Stomach (tissue), 9 donors: ENCODE measurements around the gene CRACR2B. TPM values are rescaled to one million over a fixed set of nuclear protein-coding genes. Genes with fewer than 3 reads are reported as not detected.

ENCODE experiments used
- DNase-seq, 2 donors: peaks; one replicate each; pipeline versions ENCODE4 v3.0.0 to v3.0.0-alpha.2; 2013 to 2019
- H3K27ac ChIP-seq, 5 donors: fragments of 200-600 bp in 4 of 5; sonication (generic) in 4 of 5; one replicate each; pipeline ENCODE4 v1.5.1; 2013 to 2019; ENCODE audit warnings: mild to moderate bottlenecking in 1 of 5, moderate library complexity in 1 of 5
- H3K27me3 ChIP-seq, 3 donors: fragments of 200-600 bp; sonication (generic); one replicate each; pipeline ENCODE4 v1.5.1; 2017 to 2019; ENCODE audit warnings: mixed run types in 1 of 3
- H3K36me3 ChIP-seq, 4 donors: fragments of 200-600 bp; sonication (generic); 1 replicate in 3 of 4; 2 replicates in 1 of 4; pipeline ENCODE4 v1.5.1; 2016 to 2019
- H3K4me1 ChIP-seq, 4 donors: fragments of 200-600 bp; sonication (generic); one replicate each; pipeline ENCODE4 v1.5.1; 2016 to 2019
- H3K4me3 ChIP-seq, 4 donors: fragments of 200-600 bp; sonication (generic) in 3 of 4; one replicate each; pipeline ENCODE4 v1.5.1; 2016 to 2019; ENCODE audit warnings: mild to moderate bottlenecking in 1 of 4
- H3K9me3 ChIP-seq, 4 donors: fragments of 200-600 bp; sonication (generic); one replicate each; pipeline ENCODE4 v1.5.1; 2016 to 2019
- EP300 ChIP-seq: sonication (generic); formaldehyde crosslinking; IDR thresholded peaks from one replicate; pipeline ENCODE4 v1.6.1; 2017; ENCODE audit warnings: antibody characterized with exemption
- POLR2A ChIP-seq, 4 donors: fragments of 450-650 bp; IDR thresholded peaks; one replicate each; pipeline ENCODE4 v1.6.1; 2016; ENCODE audit warnings: antibody characterized with exemption in 4 of 4, control low read depth in 2 of 4, mild to moderate bottlenecking in 1 of 4, moderate library complexity in 1 of 4
- POLR2AphosphoS5 ChIP-seq, 3 donors: sonication (generic); formaldehyde crosslinking; IDR thresholded peaks; one replicate each; pipeline ENCODE4 v1.6.1; 2016; ENCODE audit warnings: antibody characterized with exemption in 3 of 3
- WGBS, 5 donors: extraction: QIAGEN DNeasy Blood & Tissue Kit in 3 of 5; methylation state at CpG; one replicate each; pipeline versions ENCODE4 v1.1.5 to v1.1.7; 2013 to 2018; 5-methylcytosine and 5-hydroxymethylcytosine counted together
- intact Hi-C: fragments of 100-400 bp; cut with DNase I; formaldehyde crosslinking; loops from one replicate; pipeline ENCODE4 v1.15.1; 2023; ENCODE audit warnings: low total_unique reads
- polyA plus RNA-seq, 3 donors: library from polyadenylated mRNA; stranded (reverse); fragments of 200-250 nt; gene quantifications; one replicate each; pipeline ENCODE4 v1.2.3, GENCODE V29; 2013
- total RNA-seq, 5 donors: library from RNA; depleted of rRNA; stranded (reverse); fragments of >200 nt; gene quantifications; one replicate each; pipeline versions ENCODE4 v1.1.0 to v1.2.3, GENCODE V29; 2014 to 2016
- TF ChIP-seq, protein P1 (sequence below), 7 experiments: fragments of 450-650 bp in 4 of 7; fragments of 200-600 bp in 3 of 7; sonication (generic) in 3 of 7; IDR thresholded peaks; one replicate each; pipeline ENCODE4 v1.5.1; 2016 to 2019; ENCODE audit warnings: antibody characterized with exemption in 7 of 7, control low read depth in 2 of 7, mild to moderate bottlenecking in 1 of 7
- donor health status: healthy with polysubstance abuse.
- donor health status: Bipolar disorder and iron deficiency.
- donor health status: healthy.

Gene CRACR2B
- total and polyA plus RNA-seq, 8 donors = 12.7 to 556 (median 126) TPM

GRCh38 chr11:819943-820649 is 7.6 kb upstream of the CRACR2B start:
- no peak for TF ChIP-seq EP300
- peak in 2 of 3 donors; percentile 54 to 63 for TF ChIP-seq POLR2AphosphoS5 (IDR thresholded peaks at IDR 0.05)
- TF ChIP-seq, protein P1, sequence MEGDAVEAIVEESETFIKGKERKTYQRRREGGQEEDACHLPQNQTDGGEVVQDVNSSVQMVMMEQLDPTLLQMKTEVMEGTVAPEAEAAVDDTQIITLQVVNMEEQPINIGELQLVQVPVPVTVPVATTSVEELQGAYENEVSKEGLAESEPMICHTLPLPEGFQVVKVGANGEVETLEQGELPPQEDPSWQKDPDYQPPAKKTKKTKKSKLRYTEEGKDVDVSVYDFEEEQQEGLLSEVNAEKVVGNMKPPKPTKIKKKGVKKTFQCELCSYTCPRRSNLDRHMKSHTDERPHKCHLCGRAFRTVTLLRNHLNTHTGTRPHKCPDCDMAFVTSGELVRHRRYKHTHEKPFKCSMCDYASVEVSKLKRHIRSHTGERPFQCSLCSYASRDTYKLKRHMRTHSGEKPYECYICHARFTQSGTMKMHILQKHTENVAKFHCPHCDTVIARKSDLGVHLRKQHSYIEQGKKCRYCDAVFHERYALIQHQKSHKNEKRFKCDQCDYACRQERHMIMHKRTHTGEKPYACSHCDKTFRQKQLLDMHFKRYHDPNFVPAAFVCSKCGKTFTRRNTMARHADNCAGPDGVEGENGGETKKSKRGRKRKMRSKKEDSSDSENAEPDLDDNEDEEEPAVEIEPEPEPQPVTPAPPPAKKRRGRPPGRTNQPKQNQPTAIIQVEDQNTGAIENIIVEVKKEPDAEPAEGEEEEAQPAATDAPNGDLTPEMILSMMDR (IDR thresholded peaks at IDR 0.05) = no peak
- peak; percentile 95 to 97 for DNase-seq
- H3K4me1 ChIP-seq = peaks cover 48 to 61% (median 57%) of the 10 kb centered on the region in 4 donors
- H3K36me3 ChIP-seq = peaks cover 29 to 46% (median 41%) of the 10 kb centered on the region in 4 donors
- intact Hi-C loops = no loop called here
- H3K9me3 ChIP-seq = no peaks in the 10 kb centered on the region
- peak overlapping the region; percentile 94 to 98 (median 96) for H3K27ac ChIP-seq
- WGBS, 5 donors = 1 to 3% (median 2%) methylated on average over 31 to 47 of the region's 47 CpGs
- H3K27me3 ChIP-seq = peaks cover 0 to 13% (median 0%) of the 10 kb centered on the region in 3 donors
- peak overlapping the region; percentile 72 to 97 (median 94) for H3K4me3 ChIP-seq

- peaks cover 32 to 46% (median 43%) of the 10 kb centered on the region in 4 donors for H3K36me3 ChIP-seq
- 26 to 54% (median 41%) methylated on average over 10 to 11 of the region's 11 CpGs for WGBS, 5 donors
- H3K4me1 ChIP-seq = peaks cover 51 to 69% (median 64%) of the 10 kb centered on the region in 4 donors
- peaks cover 0 to 21% (median 0%) of the 10 kb centered on the region in 3 donors for H3K27me3 ChIP-seq
- peak overlapping the region; percentile 94 to 98 (median 96) for H3K27ac ChIP-seq
- peak overlapping the region; percentile 72 to 97 (median 94) for H3K4me3 ChIP-seq
- peak; percentile 72 to 90 for DNase-seq
- intact Hi-C loops = no loop called here
- no peaks in the 10 kb centered on the region for H3K9me3 ChIP-seq
- TF ChIP-seq POLR2AphosphoS5 (IDR thresholded peaks at IDR 0.05) = peak; percentile 58 to 86 (median 71)
- no peak for TF ChIP-seq POLR2A (IDR thresholded peaks at IDR 0.05)
- peak; percentile 27 for TF ChIP-seq EP300
Measured at GRCh38 chr11:820655-821511, 6.8 kb upstream of the CRACR2B start.

GRCh38 chr11:821512-822371 is 6.0 kb upstream of the CRACR2B start:
- Histone ChIP-seq H3K27ac (peak overlapping the region; percentile 94 to 98 (median 96)), H3K9me3 (no peaks in the 10 kb centered on the region), H3K27me3 (peaks cover 0 to 30% (median under 1%) of the 10 kb centered on the region in 3 donors), H3K36me3 (peaks cover 32 to 44% (median 43%) of the 10 kb centered on the region in 4 donors), H3K4me3 (peak overlapping the region in 3 of 4 donors; percentile 72 to 96 (median 92)), H3K4me1 (peaks cover 60 to 78% (median 72%) of the 10 kb centered on the region in 4 donors)
- intact Hi-C loops = no loop called here
- no peak for DNase-seq
- 55 to 68% (median 62%) methylated on average over 21 to 22 of the region's 22 CpGs for WGBS, 5 donors
- TF ChIP-seq EP300 = no peak
- TF ChIP-seq, protein P1 (IDR thresholded peaks at IDR 0.05) = no peak
- TF ChIP-seq POLR2A (IDR thresholded peaks at IDR 0.05) = no peak
- no peak for TF ChIP-seq POLR2AphosphoS5 (IDR thresholded peaks at IDR 0.05)

DNA sequence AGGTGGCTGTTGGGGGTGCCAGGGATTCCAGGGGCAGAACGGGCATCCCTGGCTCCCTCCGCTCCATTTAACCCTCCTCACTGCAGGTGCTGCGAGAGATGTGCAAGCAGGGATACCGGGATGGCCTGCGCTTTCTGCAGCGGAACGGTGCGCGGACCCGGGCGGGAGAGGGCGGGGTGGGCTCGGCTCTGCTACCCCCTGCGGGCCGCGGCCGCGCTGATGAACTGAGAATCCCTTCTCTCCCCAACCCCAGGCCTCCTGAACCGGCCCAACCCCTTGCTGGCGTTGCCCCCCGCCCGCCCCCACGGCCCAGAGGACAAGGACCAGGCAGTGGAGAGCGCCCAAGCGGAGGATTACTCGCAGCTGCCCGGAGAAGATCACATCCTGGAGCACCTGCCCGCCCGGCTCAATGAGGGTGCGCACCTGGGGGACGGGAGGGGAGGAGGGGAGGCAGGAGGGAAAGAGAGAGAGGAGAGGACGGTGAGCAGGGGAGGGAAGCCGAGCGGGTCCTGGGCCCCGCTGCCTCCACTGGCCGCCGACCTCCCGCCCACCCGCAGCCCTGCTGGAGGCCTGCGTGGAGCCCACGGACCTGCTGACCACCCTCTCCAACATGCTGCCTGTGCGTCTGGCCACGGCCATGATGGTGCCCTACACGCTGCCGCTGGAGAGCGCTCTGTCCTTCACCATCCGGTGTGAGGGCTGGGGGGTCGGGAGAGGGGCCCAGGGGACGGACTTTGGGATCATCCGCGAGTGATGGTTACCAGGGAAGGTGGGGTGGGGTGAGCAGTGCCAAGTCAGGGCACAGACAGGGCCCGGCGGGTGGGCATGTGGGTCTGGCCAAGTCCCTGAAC is 4.1 kb upstream of the CRACR2B start:
- Histone ChIP-seq H3K27me3 (peaks cover 0 to 49% (median 10%) of the 10 kb centered on the region in 3 donors), H3K9me3 (no peaks in the 10 kb centered on the region), H3K36me3 (peaks cover 32 to 44% (median 43%) of the 10 kb centered on the region in 4 donors), H3K4me3 (peak overlapping the region in 1 of 4 donors; percentile 21), H3K27ac (peak overlapping the region; percentile 89 to 96 (median 94)), H3K4me1 (peaks cover 75 to 90% (median 87%) of the 10 kb centered on the region in 4 donors)
- 76 to 85% (median 84%) methylated on average over 44 to 53 of the region's 53 CpGs for WGBS, 5 donors
- intact Hi-C loops = no loop called here
- no peak for TF ChIP-seq POLR2A (IDR thresholded peaks at IDR 0.05)
- no peak for TF ChIP-seq EP300
- TF ChIP-seq POLR2AphosphoS5 (IDR thresholded peaks at IDR 0.05) = no peak
- TF ChIP-seq, protein P1 (IDR thresholded peaks at IDR 0.05) = no peak
- no peak for DNase-seq
